GM23248 (cell line): ENCODE measurements around the gene RAP2A. TPM values are rescaled to one million over a fixed set of nuclear protein-coding genes. Genes with fewer than 3 reads are reported as not detected.

Experiments
- DNase-seq: peaks from one replicate; pipeline ENCODE4 v3.0.0-alpha.2; 2015
- H2AFZ ChIP-seq: fragments of 200-600 bp; sonication (generic); 2 replicates; pipeline ENCODE4 v1.6.1; 2016; ENCODE audit warnings: antibody characterized with exemption
- H3F3A ChIP-seq: fragments of 200-600 bp; sonication (generic); 2 replicates; pipeline ENCODE4 v1.6.1; 2016; ENCODE audit warnings: mild to moderate bottlenecking, antibody characterized with exemption, mixed run types; ENCODE audit not compliant: insufficient read depth
- H3K27ac ChIP-seq: fragments of 200-600 bp; sonication (generic); 2 replicates; pipeline ENCODE4 v1.5.1; 2016; ENCODE audit warnings: mild to moderate bottlenecking
- H3K27me3 ChIP-seq: fragments of 200-600 bp; sonication (generic); replicated peaks from 2 replicates; pipeline ENCODE4 v1.6.1; 2016; ENCODE audit warnings: mild to moderate bottlenecking; ENCODE audit not compliant: insufficient read depth
- H3K36me3 ChIP-seq: fragments of 200-600 bp; sonication (generic); 2 replicates; pipeline ENCODE4 v1.6.1; 2016; ENCODE audit warnings: low read depth, mild to moderate bottlenecking
- H3K4me1 ChIP-seq: fragments of 200-600 bp; sonication (generic); 2 replicates; pipeline ENCODE4 v1.6.1; 2016; ENCODE audit warnings: mild to moderate bottlenecking; ENCODE audit not compliant: insufficient read depth
- H3K4me2 ChIP-seq: fragments of 200-600 bp; sonication (generic); one replicate; pipeline ENCODE4 v1.6.1; 2016; ENCODE audit warnings: mild to moderate bottlenecking; ENCODE audit not compliant: unreplicated experiment
- H3K4me3 ChIP-seq: fragments of 200-600 bp; sonication (generic); 2 replicates; pipeline ENCODE4 v1.5.1; 2016; ENCODE audit warnings: mild to moderate bottlenecking
- H3K79me2 ChIP-seq: fragments of 200-600 bp; sonication (generic); 2 replicates; pipeline ENCODE4 v1.6.1; 2016; ENCODE audit warnings: mild to moderate bottlenecking; ENCODE audit not compliant: insufficient read depth
- H3K9ac ChIP-seq: fragments of 200-600 bp; sonication (generic); 2 replicates; pipeline ENCODE4 v1.6.1; 2016; ENCODE audit warnings: mild to moderate bottlenecking
- H3K9me2 ChIP-seq: fragments of 200-600 bp; sonication (generic); 2 replicates; pipeline ENCODE4 v1.6.1; 2016; ENCODE audit warnings: mixed run types, mild to moderate bottlenecking, moderate library complexity; ENCODE audit not compliant: insufficient read depth
- H3K9me3 ChIP-seq: fragments of 200-600 bp; sonication (generic); one replicate; pipeline ENCODE4 v1.6.1; 2017; ENCODE audit warnings: low read depth
- H4K20me1 ChIP-seq: fragments of 200-600 bp; sonication (generic); 2 replicates; pipeline ENCODE4 v1.6.0; 2016; ENCODE audit not compliant: insufficient read depth
- EZH2 ChIP-seq: fragments of 200-600 bp; sonication (generic); IDR thresholded peaks from 2 replicates; pipeline ENCODE4 v1.6.1; 2018; ENCODE audit warnings: antibody characterized with exemption, mild to moderate bottlenecking; ENCODE audit not compliant: insufficient read depth, poor library complexity, severe bottlenecking
- EZH2phosphoT487 ChIP-seq: fragments of 200-600 bp; sonication (generic); IDR thresholded peaks from 2 replicates; pipeline ENCODE4 v1.6.1; 2018; ENCODE audit warnings: antibody characterized with exemption, moderate library complexity, mild to moderate bottlenecking, low read depth; ENCODE audit not compliant: insufficient read depth
- WGBS, 2 experiments: methylation state at CpG; one replicate each; pipeline ENCODE4 v1.1.6; 2015 to 2017; ENCODE audit warnings: low lambda C conversion rate in 2 of 2, low coverage in 1 of 2; ENCODE audit errors: missing lambda C conversion rate in 2 of 2; 5-methylcytosine and 5-hydroxymethylcytosine counted together
- in situ Hi-C: fragments of 300-500 bp; cut with MboI; formaldehyde crosslinking; loops from 2 replicates; pipeline ENCODE4 v1.15.0; 2020
- polyA plus RNA-seq: library from polyadenylated mRNA; unstranded; fragments of >200 nt; fragmentation: Nextera tagmentation; extraction: Ambion mirVana; gene quantifications from 2 replicates; pipeline ENCODE4 v1.2.1, GENCODE V29; 2016
- total RNA-seq: library from RNA; depleted of rRNA; stranded (reverse); fragments of >200 nt; shearing (Covaris generic); gene quantifications from 2 replicates; pipeline ENCODE4 v1.2.3, GENCODE V29; 2014

The RAP2A gene
- total and polyA plus RNA-seq, 2 experiments from 2014 or later: 3.8 to 23.9 TPM

GRCh38 chr13:97441368-97441767 is 7.4 kb downstream of the RAP2A start:
- H3F3A ChIP-seq: no peaks in the 10 kb centered on the region
- H4K20me1 ChIP-seq: no peaks in the 10 kb centered on the region
- no peaks in the 10 kb centered on the region for H3K9me3 ChIP-seq
- in situ Hi-C loops: no loop called here
- H3K9ac ChIP-seq: no peak overlapping the region
- no peaks in the 10 kb centered on the region for H3K36me3 ChIP-seq
- H3K9me2 ChIP-seq: no peaks in the 10 kb centered on the region
- H3K27me3 ChIP-seq: no peaks in the 10 kb centered on the region
- H3K27ac ChIP-seq: no peak overlapping the region
- no peak overlapping the region for H3K4me3 ChIP-seq
- H3K4me2 ChIP-seq: no peak overlapping the region
- no peak overlapping the region for H2AFZ ChIP-seq
- TF ChIP-seq EZH2phosphoT487 (no peak), EZH2 (no peak)
- H3K79me2 ChIP-seq: peaks cover 91% of the 10 kb centered on the region
- H3K4me1 ChIP-seq: peaks cover 25% of the 10 kb centered on the region; the same call in 1 of the 2 replicates
- no peak for DNase-seq

- Histone ChIP-seq H3K9me3 (no peaks in the 10 kb centered on the region), H3K4me3 (no peak overlapping the region), H2AFZ (no peak overlapping the region), H3K9ac (no peak overlapping the region), H3K36me3 (no peaks in the 10 kb centered on the region), H3F3A (no peaks in the 10 kb centered on the region), H3K79me2 (peaks cover 99% of the 10 kb centered on the region), H3K9me2 (0 out of 2 replicates have a peak, but pooled peaks cover 3% of the 10 kb centered on the region), H4K20me1 (no peaks in the 10 kb centered on the region), H3K4me2 (no peak overlapping the region), H3K27ac (no peak overlapping the region), H3K27me3 (no peaks in the 10 kb centered on the region), H3K4me1 (peaks cover 4% of the 10 kb centered on the region; the same call in 1 of the 2 replicates)
- TF ChIP-seq EZH2phosphoT487 (no peak), EZH2 (no peak)
- in situ Hi-C loops: no loop called here
- no peak for DNase-seq
Observed at GRCh38 chr13:97445522-97446187, 11.7 kb downstream of the RAP2A start.

GRCh38 chr13:97446448-97446847 is 12.5 kb downstream of the RAP2A start:
- no peak overlapping the region for H3K4me3 ChIP-seq
- H3K36me3 ChIP-seq: no peaks in the 10 kb centered on the region
- H4K20me1 ChIP-seq: no peaks in the 10 kb centered on the region
- H3K27ac ChIP-seq: no peak overlapping the region
- H3K4me2 ChIP-seq: no peak overlapping the region
- H3K27me3 ChIP-seq: no peaks in the 10 kb centered on the region
- no peaks in the 10 kb centered on the region for H3K9me3 ChIP-seq
- no peak overlapping the region for H3K9ac ChIP-seq
- 93 to 98% methylated on average over 5 of the region's 5 CpGs for WGBS, 2 experiments
- H3K79me2 ChIP-seq: peaks cover 99% of the 10 kb centered on the region
- 0 out of 2 replicates have a peak, but pooled peaks cover 3% of the 10 kb centered on the region for H3K9me2 ChIP-seq
- no peak for DNase-seq
- no peaks in the 10 kb centered on the region for H3F3A ChIP-seq
- in situ Hi-C loops: no loop called here
- no peak overlapping the region for H2AFZ ChIP-seq
- no peaks in the 10 kb centered on the region for H3K4me1 ChIP-seq
- TF ChIP-seq EZH2 (no peak), EZH2phosphoT487 (no peak)

GRCh38 chr13:97448503-97449251 is 14.7 kb downstream of the RAP2A start:
- H3K27ac ChIP-seq: no peak overlapping the region
- H3K27me3 ChIP-seq: no peaks in the 10 kb centered on the region
- TF ChIP-seq EZH2: no peak
- no peak for TF ChIP-seq EZH2phosphoT487
- DNase-seq: no peak
- H3F3A ChIP-seq: no peaks in the 10 kb centered on the region
- no peak overlapping the region for H2AFZ ChIP-seq
- H3K4me3 ChIP-seq: no peak overlapping the region
- H3K79me2 ChIP-seq: peaks cover 99% of the 10 kb centered on the region
- in situ Hi-C loops: no loop called here
- 0 out of 2 replicates have a peak, but pooled peaks cover 3% of the 10 kb centered on the region for H3K9me2 ChIP-seq
- H3K9ac ChIP-seq: no peak overlapping the region
- H3K4me1 ChIP-seq: no peaks in the 10 kb centered on the region
- H3K36me3 ChIP-seq: no peaks in the 10 kb centered on the region
- no peak overlapping the region for H3K4me2 ChIP-seq
- no peaks in the 10 kb centered on the region; the same call in 1 of the 2 replicates for H4K20me1 ChIP-seq
- H3K9me3 ChIP-seq: no peaks in the 10 kb centered on the region
- WGBS, 2 experiments: 92 to 93% methylated on average over 5 of the region's 5 CpGs
